Esophagus muscularis mucosa (tissue), 4 donors: ENCODE data around the gene SLIT1. TPM values are rescaled to one million over a fixed set of nuclear protein-coding genes. Genes with fewer than 3 reads are reported as not detected.

Source experiments
- DNase-seq: peaks from one replicate; pipeline ENCODE4 v3.0.0-alpha.2; 2017; ENCODE audit errors: extremely low spot score
- H3K27ac ChIP-seq, 4 donors: fragments of 200-600 bp; sonication (generic); replicated peaks in 1 of 4; 1 replicate in 3 of 4; 2 replicates in 1 of 4; pipeline ENCODE4 v1.5.1; 2016 to 2019; ENCODE audit warnings: mild to moderate bottlenecking in 1 of 4
- H3K27me3 ChIP-seq, 4 donors: fragments of 200-600 bp; sonication (generic); one replicate each; pipeline versions ENCODE4 v1.5.1 to v1.6.0; 2016 to 2019
- H3K36me3 ChIP-seq, 4 donors: fragments of 200-600 bp; sonication (generic); one replicate each; pipeline ENCODE4 v1.5.1; 2016 to 2019
- H3K4me1 ChIP-seq, 4 donors: fragments of 200-600 bp; sonication (generic); one replicate each; pipeline ENCODE4 v1.5.1; 2016 to 2019
- H3K4me3 ChIP-seq, 4 donors: fragments of 200-600 bp; sonication (generic); 1 replicate in 2 of 4; 2 replicates in 2 of 4; pipeline ENCODE4 v1.5.1; 2016 to 2019; ENCODE audit warnings: mild to moderate bottlenecking in 4 of 4, moderate library complexity in 1 of 4
- H3K9me3 ChIP-seq, 4 donors: fragments of 200-600 bp; sonication (generic); 1 replicate in 3 of 4; 2 replicates in 1 of 4; pipeline ENCODE4 v1.5.1; 2016 to 2019
- EP300 ChIP-seq: sonication (generic); formaldehyde crosslinking; IDR thresholded peaks from one replicate; pipeline ENCODE4 v1.6.1; 2017; ENCODE audit warnings: antibody characterized with exemption
- POLR2A ChIP-seq: fragments of 450-650 bp; IDR thresholded peaks from one replicate; pipeline ENCODE4 v1.6.1; 2017; ENCODE audit warnings: antibody characterized with exemption, moderate library complexity, mild to moderate bottlenecking, low read depth
- POLR2AphosphoS5 ChIP-seq, 2 donors: sonication (generic); formaldehyde crosslinking; IDR thresholded peaks; one replicate each; pipeline ENCODE4 v1.6.1; 2017; ENCODE audit warnings: antibody characterized with exemption in 2 of 2
- WGBS: methylation state at CpG from one replicate; pipeline ENCODE4 v1.1.5; 2018; 5-methylcytosine and 5-hydroxymethylcytosine counted together
- intact Hi-C: fragments of 100-400 bp; cut with DNase I; formaldehyde crosslinking; loops from one replicate; pipeline ENCODE4 v1.15.1; 2023
- total RNA-seq, 4 donors: library from RNA; depleted of rRNA; stranded (reverse); fragments of >200 nt; gene quantifications; one replicate each; pipeline versions ENCODE4 v1.1.0 to v1.2.1, GENCODE V29; 2016
- TF ChIP-seq, protein P1 (sequence below), 3 experiments: fragments of 200-600 bp in 2 of 3; fragments of 450-650 bp in 1 of 3; sonication (generic) in 2 of 3; IDR thresholded peaks; one replicate each; pipeline ENCODE4 v1.5.1; 2017 to 2019; ENCODE audit warnings: antibody characterized with exemption in 3 of 3, mild to moderate bottlenecking in 2 of 3, moderate library complexity in 1 of 3

SLIT1 gene
- total RNA-seq, 4 donors from 2014 or later = 0.13 to 0.42 (median 0.31) TPM

DNA sequence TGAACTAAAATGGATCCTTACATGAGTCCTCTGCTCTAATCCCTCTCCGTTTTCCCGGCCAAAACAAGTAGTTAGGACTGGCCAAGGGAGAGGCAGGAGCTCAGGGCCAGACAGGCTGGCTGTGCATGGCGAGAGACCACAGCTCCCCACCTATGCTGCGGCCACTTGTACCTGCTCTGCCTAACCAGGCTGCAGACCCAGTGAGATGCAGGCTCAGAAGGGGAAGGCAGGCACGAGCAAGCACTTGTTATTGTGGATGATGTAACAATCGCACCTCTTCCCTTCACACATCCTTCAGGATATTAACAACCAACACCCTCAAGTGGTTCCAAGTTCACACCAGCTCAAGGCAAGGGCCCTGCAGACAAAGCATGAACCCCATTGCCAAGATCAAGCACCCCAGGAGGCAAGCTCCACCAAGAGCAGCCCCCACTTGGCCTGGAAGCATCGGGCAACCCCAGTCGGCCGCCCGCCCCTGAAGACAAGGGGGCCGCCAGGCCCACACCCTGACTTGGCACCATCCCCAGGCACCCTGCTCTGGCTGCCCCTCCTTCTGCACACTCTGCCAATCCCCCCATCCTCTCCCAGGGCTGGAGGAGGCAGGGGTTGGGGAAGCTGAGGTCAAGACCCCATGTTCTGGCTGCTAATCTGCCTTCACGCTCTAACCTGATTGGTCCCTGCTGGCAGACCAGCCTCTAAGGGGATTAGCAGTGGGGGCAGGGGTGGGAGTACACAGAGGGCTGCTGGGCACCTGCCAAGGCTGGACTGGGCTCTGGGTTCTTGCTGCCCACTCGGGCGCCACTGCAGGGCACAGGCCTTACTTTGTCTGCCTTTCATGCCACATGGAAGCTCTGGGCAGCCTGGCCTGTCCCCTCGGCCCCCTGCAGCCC, 111.3 kb downstream of the SLIT1 start:
- Histone ChIP-seq H3K27ac (no peak overlapping the region), H3K9me3 (no peaks in the 10 kb centered on the region), H3K4me3 (no peak overlapping the region), H3K27me3 (peaks cover 0 to 55% (median 3%) of the 10 kb centered on the region in 4 donors), H3K36me3 (no peaks in the 10 kb centered on the region), H3K4me1 (peaks cover 0 to 5% (median 1%) of the 10 kb centered on the region in 4 donors)
- no peak for DNase-seq
- WGBS = 67% methylated on average over 7 of the region's 15 CpGs
- TF ChIP-seq POLR2AphosphoS5 (IDR thresholded peaks at IDR 0.05) (no peak), EP300 (no peak), POLR2A (no peak)
- TF ChIP-seq, protein P1, sequence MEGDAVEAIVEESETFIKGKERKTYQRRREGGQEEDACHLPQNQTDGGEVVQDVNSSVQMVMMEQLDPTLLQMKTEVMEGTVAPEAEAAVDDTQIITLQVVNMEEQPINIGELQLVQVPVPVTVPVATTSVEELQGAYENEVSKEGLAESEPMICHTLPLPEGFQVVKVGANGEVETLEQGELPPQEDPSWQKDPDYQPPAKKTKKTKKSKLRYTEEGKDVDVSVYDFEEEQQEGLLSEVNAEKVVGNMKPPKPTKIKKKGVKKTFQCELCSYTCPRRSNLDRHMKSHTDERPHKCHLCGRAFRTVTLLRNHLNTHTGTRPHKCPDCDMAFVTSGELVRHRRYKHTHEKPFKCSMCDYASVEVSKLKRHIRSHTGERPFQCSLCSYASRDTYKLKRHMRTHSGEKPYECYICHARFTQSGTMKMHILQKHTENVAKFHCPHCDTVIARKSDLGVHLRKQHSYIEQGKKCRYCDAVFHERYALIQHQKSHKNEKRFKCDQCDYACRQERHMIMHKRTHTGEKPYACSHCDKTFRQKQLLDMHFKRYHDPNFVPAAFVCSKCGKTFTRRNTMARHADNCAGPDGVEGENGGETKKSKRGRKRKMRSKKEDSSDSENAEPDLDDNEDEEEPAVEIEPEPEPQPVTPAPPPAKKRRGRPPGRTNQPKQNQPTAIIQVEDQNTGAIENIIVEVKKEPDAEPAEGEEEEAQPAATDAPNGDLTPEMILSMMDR (IDR thresholded peaks at IDR 0.05) = no peak
- intact Hi-C loops = no loop called here

DNA sequence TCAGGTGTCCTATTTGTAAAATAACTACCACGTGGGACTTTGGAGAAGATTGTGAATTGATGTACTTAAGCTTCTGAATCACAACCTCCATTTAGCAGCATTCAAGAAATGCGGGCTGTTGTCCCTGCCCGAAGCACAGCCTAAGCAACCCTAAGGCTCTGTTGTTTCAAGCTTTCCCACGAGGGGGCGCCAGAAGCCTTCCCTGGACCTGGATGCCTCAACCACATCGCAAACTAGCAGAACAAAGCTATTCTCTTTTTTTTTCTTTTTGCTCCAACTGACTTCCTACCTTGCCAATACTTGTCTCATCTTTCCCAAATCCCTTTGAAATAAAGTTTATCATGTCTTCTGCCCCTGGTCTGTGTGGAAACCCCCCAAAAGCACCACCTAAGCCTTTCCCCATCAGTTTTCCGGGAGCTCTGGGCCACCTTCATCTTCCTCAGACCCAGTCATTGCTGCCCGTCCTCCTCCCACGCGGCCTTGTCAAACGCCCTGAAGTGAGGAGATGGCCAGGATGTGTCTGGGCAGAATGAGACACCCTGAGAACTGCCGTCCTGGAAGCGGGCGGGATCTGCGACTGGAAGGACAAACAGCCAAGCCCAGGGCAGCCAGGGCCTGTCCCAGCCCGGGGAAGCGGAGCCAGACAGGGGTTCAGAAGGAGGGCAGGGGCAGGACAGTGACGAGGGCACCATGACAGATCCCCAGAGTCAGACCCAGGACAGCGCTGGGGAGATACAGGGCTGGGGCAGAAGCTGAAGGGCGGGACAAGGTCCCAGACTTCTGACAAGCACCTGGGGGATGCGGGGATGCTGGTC, 112.7 kb downstream of the SLIT1 start:
- no peak overlapping the region for H3K27ac ChIP-seq
- 31% methylated on average over 18 of the region's 21 CpGs for WGBS
- intact Hi-C loops = loop anchor here (2.0 kb wide), 1 partner anchor 138 kb away; no protein-coding TSS in a partner anchor

DNA sequence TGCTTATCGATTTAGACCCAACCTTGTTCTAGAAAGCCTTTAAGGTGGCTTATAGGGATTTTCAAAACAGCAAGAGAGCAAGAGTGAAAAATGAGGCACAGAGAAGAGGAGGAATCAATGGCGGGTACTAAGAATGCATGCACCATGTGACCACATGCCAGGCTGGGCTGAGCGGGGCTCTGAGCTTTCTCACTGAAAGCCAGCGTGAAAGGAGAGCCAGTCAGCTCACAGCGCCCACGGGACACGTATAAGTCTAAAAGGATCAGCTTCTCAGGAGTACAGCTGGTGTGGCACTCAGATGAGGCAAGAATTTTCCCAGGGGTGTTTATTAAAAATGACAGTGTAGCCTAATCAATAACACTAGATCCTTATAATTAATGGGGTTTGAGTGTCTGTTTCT, 114.3 kb downstream of the SLIT1 start:
- TF ChIP-seq, protein P1 (IDR thresholded peaks at IDR 0.05) = no peak
- TF ChIP-seq EP300 (no peak), POLR2AphosphoS5 (IDR thresholded peaks at IDR 0.05) (no peak), POLR2A (no peak)
- intact Hi-C loops = no loop called here
- peaks cover 0 to 5% (median 1%) of the 10 kb centered on the region in 4 donors for H3K4me1 ChIP-seq
- peaks cover 0 to 55% (median 3%) of the 10 kb centered on the region in 4 donors for H3K27me3 ChIP-seq
- no peaks in the 10 kb centered on the region for H3K9me3 ChIP-seq
- no peak overlapping the region for H3K27ac ChIP-seq
- no peaks in the 10 kb centered on the region for H3K36me3 ChIP-seq
- H3K4me3 ChIP-seq = no peak overlapping the region
- 86% methylated on average over 7 of the region's 7 CpGs for WGBS
- DNase-seq = no peak

More for the DNA sequence above, 112.7 kb downstream of the SLIT1 start:
- Histone ChIP-seq H3K27me3 (peaks cover 0 to 48% (median 3%) of the 10 kb centered on the region in 4 donors), H3K9me3 (no peaks in the 10 kb centered on the region), H3K36me3 (no peaks in the 10 kb centered on the region), H3K4me1 (peaks cover 0 to 5% (median 1%) of the 10 kb centered on the region in 4 donors), H3K4me3 (no peak overlapping the region)
- peak; percentile 96 for DNase-seq
- TF ChIP-seq, protein P1 (IDR thresholded peaks at IDR 0.05) = peak; percentile 84 to 94 (median 86)
- TF ChIP-seq POLR2AphosphoS5 (IDR thresholded peaks at IDR 0.05) (peak in 1 of 2 donors; percentile 15), EP300 (no peak), POLR2A (no peak)

DNA sequence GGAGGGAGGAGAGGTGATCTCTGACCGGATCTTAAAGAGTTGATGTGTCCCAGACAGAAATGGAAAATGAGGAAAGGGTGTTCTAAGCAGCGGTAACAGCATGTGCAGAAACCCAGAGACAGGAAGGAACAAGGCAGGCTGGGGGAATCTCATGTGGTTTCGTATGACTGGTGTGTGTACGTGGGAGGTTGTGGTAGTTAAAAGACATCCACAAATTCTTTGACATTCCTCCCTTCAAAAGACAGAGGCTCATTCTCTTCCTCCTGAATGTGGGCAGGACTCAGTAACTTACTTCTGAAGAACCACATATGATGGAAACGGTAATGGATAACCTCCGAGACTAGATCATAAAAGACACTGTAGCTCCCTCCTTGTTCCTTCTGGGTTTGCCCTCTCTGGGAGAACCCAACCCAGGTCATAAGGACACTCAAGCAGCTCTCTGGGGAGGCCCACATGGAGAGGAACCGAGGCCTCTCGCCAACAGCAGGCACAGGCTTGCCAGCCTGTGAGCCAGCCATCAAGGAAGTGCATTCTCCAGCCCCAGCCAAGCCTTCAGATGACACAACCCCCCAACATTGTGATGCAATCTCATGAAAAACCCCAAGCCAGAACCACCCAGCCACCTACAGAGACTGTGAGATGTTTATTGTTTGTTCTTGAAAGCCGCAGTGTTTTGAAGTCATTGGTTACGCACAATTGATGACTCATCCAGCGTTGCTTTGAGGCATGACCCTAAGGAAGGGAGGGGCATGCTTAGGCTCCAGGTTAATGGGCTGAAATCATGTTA, 116.0 kb downstream of the SLIT1 start:
- intact Hi-C loops = no loop called here
- H3K4me1 ChIP-seq = peaks cover 0 to 5% (median 1%) of the 10 kb centered on the region in 4 donors
- H3K36me3 ChIP-seq = no peaks in the 10 kb centered on the region
- TF ChIP-seq POLR2AphosphoS5 (IDR thresholded peaks at IDR 0.05) (no peak), EP300 (no peak), POLR2A (no peak)
- TF ChIP-seq, protein P1 (IDR thresholded peaks at IDR 0.05) = no peak
- WGBS = 82% methylated on average over 10 of the region's 11 CpGs
- DNase-seq = no peak
- peaks cover 0 to 52% (median 3%) of the 10 kb centered on the region in 4 donors for H3K27me3 ChIP-seq
- no peak overlapping the region for H3K4me3 ChIP-seq
- H3K27ac ChIP-seq = no peak overlapping the region
- no peaks in the 10 kb centered on the region for H3K9me3 ChIP-seq
